ENCODE measurements around the gene LRRC17. TPM values are rescaled to one million over a fixed set of nuclear protein-coding genes. Genes with fewer than 3 reads are reported as not detected.

LRRC17 gene
- total RNA-seq, 4 donors from 2014 or later, result 0.83 to 3.5 (median 2.6) TPM

GRCh38 chr7:102890292-102890970 is 22.4 kb upstream of the LRRC17 start:
- intact Hi-C loops (cut with DNase I), result no loop called here
- Histone ChIP-seq H3K4me3 (no peak overlapping the region), H3K9me3 (no peaks in the 10 kb centered on the region), H3K27me3 (no peaks in the 10 kb centered on the region), H3K36me3 (no peaks in the 10 kb centered on the region), H3K4me1 (peaks cover 13 to 50% (median 42%) of the 10 kb centered on the region in 4 donors), H3K27ac (replicated peaks in 1 of 4) (peak overlapping the region in 3 of 4 donors; percentile 24 to 68 (median 32))
- 64% methylated on average over 2 of the region's 2 CpGs for WGBS
- no peak for DNase-seq (ENCODE audit: extremely low spot score)
- TF ChIP-seq EP300 (IDR thresholded peaks at IDR 0.05) (no peak), POLR2AphosphoS5 (IDR thresholded peaks at IDR 0.05) (no peak), POLR2A (IDR thresholded peaks at IDR 0.05; ENCODE audit: low read depth) (no peak), CTCF (IDR thresholded peaks at IDR 0.05) (no peak)

- WGBS, result 51% methylated on average over 5 of the region's 5 CpGs
- H3K27me3 ChIP-seq, result no peaks in the 10 kb centered on the region
- peak overlapping the region in 2 of 4 donors; percentile 33 to 68 for H3K27ac ChIP-seq (replicated peaks in 1 of 4)
- intact Hi-C loops (cut with DNase I), result no loop called here
- no peak overlapping the region for H3K4me3 ChIP-seq
- H3K4me1 ChIP-seq, result peaks cover 13 to 57% (median 49%) of the 10 kb centered on the region in 4 donors
- DNase-seq (ENCODE audit: extremely low spot score), result no peak
- H3K9me3 ChIP-seq, result no peaks in the 10 kb centered on the region
- H3K36me3 ChIP-seq, result no peaks in the 10 kb centered on the region
- TF ChIP-seq POLR2A (IDR thresholded peaks at IDR 0.05; ENCODE audit: low read depth) (no peak), POLR2AphosphoS5 (IDR thresholded peaks at IDR 0.05) (no peak), EP300 (IDR thresholded peaks at IDR 0.05) (no peak), CTCF (IDR thresholded peaks at IDR 0.05) (no peak)
These were observed 21.7 kb upstream of the LRRC17 start for GRCh38 chr7:102890971-102891692.

- TF ChIP-seq CTCF (IDR thresholded peaks at IDR 0.05) (no peak), POLR2AphosphoS5 (IDR thresholded peaks at IDR 0.05) (peak in 1 of 2 donors; percentile 42), EP300 (IDR thresholded peaks at IDR 0.05) (no peak), POLR2A (IDR thresholded peaks at IDR 0.05; ENCODE audit: low read depth) (no peak)
- Histone ChIP-seq H3K27me3 (no peaks in the 10 kb centered on the region), H3K36me3 (no peaks in the 10 kb centered on the region), H3K27ac (replicated peaks in 1 of 4) (peak overlapping the region in 2 of 4 donors; percentile 33 to 68), H3K4me1 (peaks cover 13 to 64% (median 56%) of the 10 kb centered on the region in 4 donors), H3K9me3 (no peaks in the 10 kb centered on the region), H3K4me3 (no peak overlapping the region)
- WGBS, result 41% methylated on average over 1 of the region's 1 CpG
- intact Hi-C loops (cut with DNase I), result no loop called here
- no peak for DNase-seq (ENCODE audit: extremely low spot score)
These were observed 21.0 kb upstream of the LRRC17 start for GRCh38 chr7:102891693-102892261.

GRCh38 chr7:102892631-102893278 is 20.0 kb upstream of the LRRC17 start:
- H3K4me3 ChIP-seq, result no peak overlapping the region
- H3K4me1 ChIP-seq, result peaks cover 19 to 73% (median 66%) of the 10 kb centered on the region in 4 donors
- H3K27ac ChIP-seq (replicated peaks in 1 of 4), result peak overlapping the region in 1 of 4 donors; percentile 68
- WGBS, result 71% methylated on average over 1 of the region's 1 CpG
- intact Hi-C loops (cut with DNase I), result no loop called here
- no peaks in the 10 kb centered on the region for H3K36me3 ChIP-seq
- no peak for DNase-seq (ENCODE audit: extremely low spot score)
- no peaks in the 10 kb centered on the region for H3K27me3 ChIP-seq
- TF ChIP-seq CTCF (IDR thresholded peaks at IDR 0.05) (no peak), POLR2A (IDR thresholded peaks at IDR 0.05; ENCODE audit: low read depth) (no peak), POLR2AphosphoS5 (IDR thresholded peaks at IDR 0.05) (no peak), EP300 (IDR thresholded peaks at IDR 0.05) (no peak)
- H3K9me3 ChIP-seq, result no peaks in the 10 kb centered on the region

All from esophagus muscularis mucosa (tissue), 4 donors.